Astrocyte (in vitro differentiated cells and primary cell): ENCODE results near the gene TAMALIN. TPM values are rescaled to one million over a fixed set of nuclear protein-coding genes. Genes with fewer than 3 reads are reported as not detected.

Experiments
- DNase-seq: peaks from one replicate; pipeline ENCODE4 v3.0.0-alpha.2; 2010; ENCODE audit warnings: low read depth
- FAIRE-seq: peaks from 2 replicates; lab custom pipeline; 2011; peaks lifted over from hg19 to GRCh38; lab: Jason Lieb, UNC
- H2AFZ ChIP-seq: 2 replicates; pipeline ENCODE4 v1.6.0; 2012; ENCODE audit warnings: low read depth, low read length, inconsistent platforms
- H3K27ac ChIP-seq: 2 replicates; pipeline ENCODE4 v1.5.1; 2011; ENCODE audit warnings: low read depth, low read length, inconsistent platforms
- H3K27me3 ChIP-seq: 2 replicates; pipeline ENCODE4 v1.6.0; 2011; ENCODE audit warnings: low read length, inconsistent platforms; ENCODE audit not compliant: insufficient read depth
- H3K36me3 ChIP-seq: 2 replicates; pipeline ENCODE4 v1.5.1; 2011; ENCODE audit warnings: low read length, inconsistent platforms; ENCODE audit not compliant: insufficient read depth
- H3K4me1 ChIP-seq: 2 replicates; pipeline ENCODE4 v1.5.1; 2011; ENCODE audit warnings: low read length, inconsistent platforms; ENCODE audit not compliant: insufficient read depth
- H3K4me2 ChIP-seq: 2 replicates; pipeline ENCODE4 v1.6.0; 2012; ENCODE audit warnings: low read length, inconsistent platforms
- H3K4me3 ChIP-seq: 2 replicates; pipeline ENCODE4 v1.5.1; 2011; ENCODE audit warnings: low read depth, mild to moderate bottlenecking, low read length, inconsistent platforms; ENCODE audit not compliant: insufficient read depth
- H3K79me2 ChIP-seq: 2 replicates; pipeline ENCODE4 v1.6.0; 2012; ENCODE audit warnings: mild to moderate bottlenecking, low read length, inconsistent platforms; ENCODE audit not compliant: insufficient read depth
- H3K9ac ChIP-seq: 2 replicates; pipeline ENCODE4 v1.6.0; 2012; ENCODE audit warnings: mild to moderate bottlenecking, low read length, inconsistent platforms
- H3K9me3 ChIP-seq: 2 replicates; pipeline ENCODE4 v1.5.1; 2012; ENCODE audit warnings: low read depth, mild to moderate bottlenecking, low read length, inconsistent platforms; ENCODE audit not compliant: insufficient read depth
- H4K20me1 ChIP-seq: 2 replicates; pipeline ENCODE4 v1.6.0; 2012; ENCODE audit warnings: low read length, inconsistent platforms; ENCODE audit not compliant: insufficient read depth
- H3K27ac Mint-ChIP-seq: one replicate; pipeline ENCODE4 v1.8.0; 2021; ENCODE audit warnings: mild to moderate bottlenecking, mixed read lengths; ENCODE audit not compliant: unreplicated experiment
- H3K27me3 Mint-ChIP-seq: one replicate; pipeline ENCODE4 v1.8.0; 2021; ENCODE audit warnings: low read depth, mixed read lengths; ENCODE audit not compliant: unreplicated experiment
- H3K36me3 Mint-ChIP-seq: one replicate; pipeline ENCODE4 v1.8.0; 2021; ENCODE audit warnings: low read depth, mixed read lengths; ENCODE audit not compliant: unreplicated experiment
- H3K4me1 Mint-ChIP-seq: one replicate; pipeline ENCODE4 v1.8.0; 2021; ENCODE audit warnings: low read depth, mixed read lengths; ENCODE audit not compliant: unreplicated experiment
- H3K4me3 Mint-ChIP-seq: one replicate; pipeline ENCODE4 v1.8.0; 2021; ENCODE audit warnings: mild to moderate bottlenecking, moderate library complexity, mixed read lengths; ENCODE audit not compliant: unreplicated experiment
- H3K9me3 Mint-ChIP-seq: one replicate; pipeline ENCODE4 v1.8.0; 2021; ENCODE audit warnings: mild to moderate bottlenecking, mixed read lengths; ENCODE audit not compliant: unreplicated experiment
- CTCF ChIP-seq: IDR thresholded peaks from 2 replicates; pipeline ENCODE4 v1.5.1; 2011; ENCODE audit warnings: low read depth, mild to moderate bottlenecking, inconsistent platforms, low read length, moderate library complexity; ENCODE audit not compliant: insufficient read depth
- EZH2 ChIP-seq: IDR thresholded peaks from 2 replicates; pipeline ENCODE4 v1.6.1; 2012; ENCODE audit warnings: mild to moderate bottlenecking, low read length, inconsistent platforms; ENCODE audit not compliant: insufficient read depth
- total RNA-seq: library from RNA; stranded (reverse); gene quantifications from 2 replicates; pipeline ENCODE4 v1.2.1, GENCODE V29; 2021

TAMALIN gene
- total RNA-seq, 1 donor from 2014 or later: 9.6 TPM

DNA sequence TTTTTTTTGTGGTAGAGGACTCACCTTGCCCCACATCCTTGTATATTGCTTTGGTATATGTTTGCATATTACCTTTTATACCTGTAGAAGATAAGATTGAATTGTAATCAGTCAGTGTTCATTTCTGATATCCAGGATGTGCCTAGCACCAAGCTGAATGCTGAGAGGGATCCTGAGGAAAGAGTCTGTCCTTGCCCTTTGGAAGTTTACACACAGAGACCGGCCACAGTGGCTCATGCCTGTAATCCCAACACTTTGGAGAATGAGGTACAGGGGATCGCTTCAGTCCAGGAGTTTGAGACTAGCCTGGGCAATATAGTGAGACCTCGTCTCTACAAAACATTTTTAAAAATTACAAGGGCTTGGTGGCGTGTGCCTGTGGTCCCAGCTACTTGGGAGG lies 46.8 kb upstream of the TAMALIN start:
- no peak overlapping the region for H3K4me3 Mint-ChIP-seq
- Histone ChIP-seq H3K4me2 (no peak overlapping the region), H3K27me3 (no peaks in the 10 kb centered on the region), H3K36me3 (no peaks in the 10 kb centered on the region), H3K9me3 (no peaks in the 10 kb centered on the region), H2AFZ (no peak overlapping the region), H3K9ac (no peak overlapping the region), H4K20me1 (peaks cover 48% of the 10 kb centered on the region), H3K4me1 (no peaks in the 10 kb centered on the region), H3K79me2 (peaks cover 83% of the 10 kb centered on the region), H3K27ac (no peak overlapping the region), H3K4me3 (no peak overlapping the region)
- H3K36me3 Mint-ChIP-seq: peaks cover 4% of the 10 kb centered on the region
- H3K27me3 Mint-ChIP-seq: no peaks in the 10 kb centered on the region
- no peaks in the 10 kb centered on the region for H3K9me3 Mint-ChIP-seq
- H3K4me1 Mint-ChIP-seq: no peaks in the 10 kb centered on the region
- H3K27ac Mint-ChIP-seq: no peak overlapping the region
- TF ChIP-seq EZH2: no peak
- TF ChIP-seq CTCF: no peak
- no peak for FAIRE-seq
- no peak for DNase-seq

- Histone ChIP-seq H3K9ac (no peak overlapping the region), H3K4me2 (no peak overlapping the region), H3K27ac (no peak overlapping the region), H4K20me1 (peaks cover 43% of the 10 kb centered on the region), H3K4me1 (no peaks in the 10 kb centered on the region), H3K27me3 (no peaks in the 10 kb centered on the region), H3K36me3 (no peaks in the 10 kb centered on the region), H2AFZ (no peak overlapping the region), H3K79me2 (peaks cover 80% of the 10 kb centered on the region), H3K9me3 (no peaks in the 10 kb centered on the region), H3K4me3 (no peak overlapping the region)
- FAIRE-seq (no peak), DNase-seq (no peak)
- no peak for TF ChIP-seq CTCF
- no peak for TF ChIP-seq EZH2
- H3K27me3 Mint-ChIP-seq: no peaks in the 10 kb centered on the region
- H3K27ac Mint-ChIP-seq: no peak overlapping the region
- H3K9me3 Mint-ChIP-seq: peaks cover 1% of the 10 kb centered on the region
- H3K4me3 Mint-ChIP-seq: no peak overlapping the region
- H3K4me1 Mint-ChIP-seq: no peaks in the 10 kb centered on the region
- peaks cover 4% of the 10 kb centered on the region for H3K36me3 Mint-ChIP-seq
These were observed 46.3 kb upstream of the TAMALIN start for GRCh38 chr12:51960488-51960887.

- H4K20me1 ChIP-seq: peaks cover 39% of the 10 kb centered on the region
- no peak overlapping the region for H3K9ac ChIP-seq
- H2AFZ ChIP-seq: no peak overlapping the region
- no peak overlapping the region for H3K27ac ChIP-seq
- H3K4me3 Mint-ChIP-seq: no peak overlapping the region
- peaks cover 80% of the 10 kb centered on the region for H3K79me2 ChIP-seq
- H3K9me3 ChIP-seq: no peaks in the 10 kb centered on the region
- H3K27me3 ChIP-seq: no peaks in the 10 kb centered on the region
- FAIRE-seq (no peak), DNase-seq (no peak)
- no peak overlapping the region for H3K4me2 ChIP-seq
- H3K4me3 ChIP-seq: no peak overlapping the region
- H3K27ac Mint-ChIP-seq: no peak overlapping the region
- TF ChIP-seq CTCF (no peak), EZH2 (no peak)
- no peaks in the 10 kb centered on the region for H3K36me3 ChIP-seq
- no peaks in the 10 kb centered on the region for H3K4me1 Mint-ChIP-seq
- peaks cover 6% of the 10 kb centered on the region for H3K36me3 Mint-ChIP-seq
- peaks cover 4% of the 10 kb centered on the region for H3K9me3 Mint-ChIP-seq
- H3K27me3 Mint-ChIP-seq: no peaks in the 10 kb centered on the region
- no peaks in the 10 kb centered on the region for H3K4me1 ChIP-seq
These were observed 45.9 kb upstream of the TAMALIN start for GRCh38 chr12:51960890-51961289.
